ENCODE results near the gene FAM171A1.

The FAM171A1 gene

DNA sequence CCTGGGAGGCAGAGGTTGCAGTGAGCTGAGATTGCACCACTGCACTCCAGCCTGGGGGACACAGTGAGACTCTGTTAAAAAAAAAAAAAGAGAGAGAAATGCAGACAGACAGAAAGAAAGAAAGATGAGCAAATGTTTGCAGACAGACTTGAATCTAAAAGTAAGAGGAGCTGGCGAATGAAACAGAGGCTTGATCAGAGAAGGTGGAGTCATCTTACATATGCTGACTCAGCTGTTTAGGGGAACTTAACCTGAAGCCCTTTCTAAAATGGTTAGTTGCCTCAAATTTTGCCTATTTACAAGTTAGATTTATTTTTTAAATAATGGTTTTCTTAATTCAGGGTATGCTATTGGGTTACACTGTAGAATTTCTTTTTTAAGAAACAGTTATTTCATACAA is 5.4 kb downstream of the FAM171A1 start:
- TF ChIP-seq, protein P1, sequence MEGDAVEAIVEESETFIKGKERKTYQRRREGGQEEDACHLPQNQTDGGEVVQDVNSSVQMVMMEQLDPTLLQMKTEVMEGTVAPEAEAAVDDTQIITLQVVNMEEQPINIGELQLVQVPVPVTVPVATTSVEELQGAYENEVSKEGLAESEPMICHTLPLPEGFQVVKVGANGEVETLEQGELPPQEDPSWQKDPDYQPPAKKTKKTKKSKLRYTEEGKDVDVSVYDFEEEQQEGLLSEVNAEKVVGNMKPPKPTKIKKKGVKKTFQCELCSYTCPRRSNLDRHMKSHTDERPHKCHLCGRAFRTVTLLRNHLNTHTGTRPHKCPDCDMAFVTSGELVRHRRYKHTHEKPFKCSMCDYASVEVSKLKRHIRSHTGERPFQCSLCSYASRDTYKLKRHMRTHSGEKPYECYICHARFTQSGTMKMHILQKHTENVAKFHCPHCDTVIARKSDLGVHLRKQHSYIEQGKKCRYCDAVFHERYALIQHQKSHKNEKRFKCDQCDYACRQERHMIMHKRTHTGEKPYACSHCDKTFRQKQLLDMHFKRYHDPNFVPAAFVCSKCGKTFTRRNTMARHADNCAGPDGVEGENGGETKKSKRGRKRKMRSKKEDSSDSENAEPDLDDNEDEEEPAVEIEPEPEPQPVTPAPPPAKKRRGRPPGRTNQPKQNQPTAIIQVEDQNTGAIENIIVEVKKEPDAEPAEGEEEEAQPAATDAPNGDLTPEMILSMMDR (IDR thresholded peaks at IDR 0.05; ENCODE audit: low read depth, low read length, missing control alignments) = no peak
- H3K4me3 ChIP-seq (replicated peaks; ENCODE audit: low read depth, low read length) = no peak overlapping the region
- no peak for DNase-seq (ENCODE audit: extremely low read depth, low read depth)

DNA sequence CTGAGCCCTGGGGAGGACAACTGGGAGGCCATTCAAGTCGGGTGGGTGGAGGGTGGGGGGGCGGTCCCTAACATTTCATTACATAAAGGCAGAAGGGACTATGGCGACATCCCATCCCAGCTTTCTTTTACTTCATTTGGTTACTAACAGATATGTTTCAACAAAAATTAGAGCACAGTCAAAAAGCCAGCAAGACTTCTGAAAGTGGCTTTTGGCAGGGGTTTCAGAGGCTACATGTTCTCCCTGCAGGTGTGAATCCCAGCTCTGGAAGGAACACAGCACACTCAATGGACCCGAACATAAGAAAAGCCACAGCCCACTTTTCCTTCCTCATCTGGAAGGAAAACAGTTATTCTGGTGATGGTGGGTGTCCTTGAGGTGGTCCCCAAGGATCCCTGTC is 7.1 kb downstream of the FAM171A1 start:
- TF ChIP-seq, protein P1 (IDR thresholded peaks at IDR 0.05; ENCODE audit: low read depth, low read length, missing control alignments) = no peak
- no peak for DNase-seq (ENCODE audit: extremely low read depth, low read depth)
- H3K4me3 ChIP-seq (replicated peaks; ENCODE audit: low read depth, low read length) = no peak overlapping the region

DNA sequence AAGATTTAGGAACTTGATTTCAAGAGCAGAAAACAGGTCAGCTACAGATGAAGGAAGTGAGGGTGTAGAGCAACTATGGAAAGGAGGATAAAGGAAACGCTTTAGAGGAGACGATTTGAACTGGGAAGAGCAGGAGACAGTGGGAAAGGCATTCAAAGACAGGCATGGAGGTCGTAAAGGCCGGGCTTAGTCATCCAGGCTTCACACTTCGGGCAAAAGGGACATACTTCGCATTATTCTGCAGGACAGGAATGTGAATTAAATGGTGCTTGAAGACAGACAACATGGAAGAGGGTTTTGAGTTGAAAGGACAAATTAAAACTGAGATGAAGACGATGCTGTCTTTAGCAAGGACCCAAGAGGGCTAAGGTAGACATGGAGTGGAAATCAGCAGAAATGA is 8.1 kb downstream of the FAM171A1 start:
- no peak for DNase-seq (ENCODE audit: extremely low read depth, low read depth)
- TF ChIP-seq, protein P1 (IDR thresholded peaks at IDR 0.05; ENCODE audit: low read depth, low read length, missing control alignments) = no peak

DNA sequence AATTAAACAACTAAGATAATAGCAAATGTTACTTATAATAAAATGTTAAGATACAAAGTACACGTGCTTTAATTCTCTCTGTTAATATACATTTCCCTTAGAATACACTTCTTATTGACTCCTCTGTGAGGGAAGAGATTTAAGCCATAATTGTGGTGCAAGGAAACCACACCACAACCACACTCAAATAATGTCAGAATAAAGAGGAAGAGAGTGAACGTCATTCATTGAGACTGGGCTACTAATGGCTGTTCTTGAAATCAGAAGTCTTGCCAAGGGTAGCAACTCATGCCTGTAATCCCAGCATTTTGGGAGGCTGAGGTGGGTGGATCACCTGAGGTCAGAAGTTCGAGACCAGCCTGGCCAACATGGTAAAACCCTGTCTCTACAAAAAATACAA is 10.0 kb downstream of the FAM171A1 start:
- H3K4me3 ChIP-seq (replicated peaks; ENCODE audit: low read depth, low read length) = no peak overlapping the region
- TF ChIP-seq, protein P1 (IDR thresholded peaks at IDR 0.05; ENCODE audit: low read depth, low read length, missing control alignments) = no peak
- no peak for DNase-seq (ENCODE audit: extremely low read depth, low read depth)

More for the DNA sequence above, 8.1 kb downstream of the FAM171A1 start:
- H3K4me3 ChIP-seq (replicated peaks; ENCODE audit: low read depth, low read length) = no peak overlapping the region

DNA sequence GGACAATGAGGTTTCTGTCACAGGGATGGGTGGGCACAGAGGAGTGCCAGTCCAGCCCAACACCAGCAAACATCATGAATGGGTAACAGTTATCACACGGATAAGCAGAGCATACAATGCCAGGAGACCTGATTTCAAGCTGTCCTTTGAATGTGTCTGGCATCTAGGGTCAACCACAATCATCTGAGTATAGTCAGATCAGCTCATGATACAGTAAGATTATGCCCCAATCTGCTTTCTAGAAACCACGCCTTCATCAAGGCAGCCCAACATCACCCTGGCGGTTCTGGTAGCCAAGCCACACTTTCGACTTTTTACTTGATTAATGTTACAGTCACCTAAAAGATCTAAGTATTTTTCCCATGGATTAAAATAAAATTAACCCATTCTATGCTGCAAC is 10.5 kb downstream of the FAM171A1 start:
- TF ChIP-seq, protein P1 (IDR thresholded peaks at IDR 0.05; ENCODE audit: low read depth, low read length, missing control alignments) = no peak
- no peak overlapping the region for H3K4me3 ChIP-seq (replicated peaks; ENCODE audit: low read depth, low read length)
- no peak for DNase-seq (ENCODE audit: extremely low read depth, low read depth)

DNA sequence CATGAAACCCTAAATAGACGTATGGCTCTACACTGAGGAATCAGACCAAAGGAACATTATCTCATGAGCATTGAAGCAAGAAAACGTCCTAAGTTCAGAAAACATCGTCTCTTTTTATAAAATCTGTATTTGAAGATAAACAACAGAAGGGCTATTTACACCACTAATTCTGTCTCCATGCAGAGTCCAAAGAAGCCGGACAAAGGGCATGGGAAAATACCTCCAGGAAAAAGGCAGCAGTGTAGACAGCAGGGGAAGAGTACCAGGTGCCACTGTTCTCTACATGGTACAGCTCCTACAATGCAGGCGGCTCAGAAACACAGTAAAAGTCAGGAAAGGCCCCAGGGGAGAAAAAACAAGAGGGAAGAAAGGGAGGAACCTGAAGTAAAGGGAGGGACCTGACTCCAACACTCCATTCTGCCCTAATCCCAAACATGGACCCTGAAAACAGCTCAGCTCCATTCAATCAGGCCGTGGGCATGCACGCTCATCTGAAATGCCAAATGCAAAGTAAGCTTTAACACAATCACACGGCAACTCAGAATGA is 17.5 kb downstream of the FAM171A1 start:
- no peak overlapping the region for H3K4me3 ChIP-seq (replicated peaks; ENCODE audit: low read depth, low read length)
- TF ChIP-seq, protein P1 (IDR thresholded peaks at IDR 0.05; ENCODE audit: low read depth, low read length, missing control alignments) = no peak
- DNase-seq (ENCODE audit: extremely low read depth, low read depth) = no peak

DNA sequence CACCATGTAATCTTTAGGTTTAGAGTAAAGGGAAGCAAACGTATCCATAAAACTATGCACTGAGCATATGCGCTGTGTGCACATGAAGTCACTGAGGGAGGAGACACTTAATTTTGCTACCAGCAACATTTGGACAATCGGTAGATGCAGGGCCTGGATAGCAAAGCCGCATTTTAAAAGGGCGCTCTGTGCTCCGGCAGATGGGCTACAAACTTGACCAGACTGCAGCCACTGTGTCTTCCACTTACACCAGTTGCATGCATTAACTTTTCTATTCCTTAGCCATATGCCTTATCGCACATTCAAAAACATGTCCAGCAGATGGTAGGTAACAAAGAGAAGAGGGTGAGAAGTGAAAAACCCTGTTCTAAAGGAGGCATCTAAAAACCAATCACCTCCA is 18.3 kb downstream of the FAM171A1 start:
- no peak overlapping the region for H3K4me3 ChIP-seq (replicated peaks; ENCODE audit: low read depth, low read length)
- no peak for DNase-seq (ENCODE audit: extremely low read depth, low read depth)
- TF ChIP-seq, protein P1 (IDR thresholded peaks at IDR 0.05; ENCODE audit: low read depth, low read length, missing control alignments) = no peak
